Activated CD8-positive, alpha-beta memory T cell treated with anti-CD3 and anti-CD28 coated beads, Interleukin-2, amount 50 U/mL, for 24 hours (primary cell): ENCODE results near the gene WTIP.
"Not testable (repeated sequence)": the region's sequence is repeated elsewhere in the genome, so short reads cannot be mapped to it uniquely, and the experiment has no call there.

Experiments used
- DNase-seq: peaks from one replicate; pipeline ENCODE4 v3.0.0-alpha.2; 2020; ENCODE audit errors: extremely low read depth

Gene WTIP

DNA sequence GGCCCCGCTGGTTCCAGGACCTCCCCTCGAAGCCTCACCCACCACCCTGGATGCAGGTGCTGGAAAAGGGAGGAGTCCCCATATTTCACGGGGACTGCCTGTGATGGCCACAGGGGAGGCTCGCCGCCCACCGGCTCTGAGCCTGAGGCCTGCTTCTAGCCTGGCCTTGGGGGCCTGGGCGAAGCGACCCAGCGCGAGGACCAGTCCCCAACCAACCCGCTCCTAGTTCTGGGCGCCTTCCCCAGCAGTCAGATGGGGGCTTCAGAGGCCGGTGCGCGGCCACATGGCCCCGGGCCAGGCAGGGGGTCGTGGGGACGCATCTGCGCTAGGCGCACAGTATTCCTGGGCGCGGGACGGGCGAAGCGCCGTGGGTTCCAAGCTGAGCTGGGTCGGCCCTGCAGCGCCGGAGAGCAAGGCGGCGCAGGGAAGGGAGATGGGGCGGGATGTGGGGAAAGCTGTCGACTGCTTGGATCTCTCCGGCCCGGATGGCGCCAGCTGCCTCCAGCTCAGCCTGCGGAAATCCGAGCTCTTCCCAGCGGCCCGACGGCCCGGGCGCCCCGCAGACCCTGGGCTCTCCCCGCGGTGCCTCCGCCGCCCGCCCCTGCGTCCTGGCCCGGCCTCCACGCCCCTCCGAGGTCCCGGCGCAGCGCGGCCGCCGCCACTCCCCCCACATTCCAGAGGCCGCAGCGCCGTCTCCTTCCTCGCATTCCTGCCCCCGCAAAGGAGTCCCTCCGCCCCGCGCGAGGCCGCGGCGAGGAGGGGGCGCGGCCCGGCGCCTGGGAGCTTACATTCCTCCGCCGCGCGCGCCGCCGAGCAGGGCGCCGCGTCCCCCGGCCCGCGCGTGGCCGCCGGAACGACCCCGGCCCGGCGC lies at the start of gene WTIP:
Gene WTIP, plus strand, starts transcription at position 788 of the 871 bp plus-strand sequence. CDS start 217 bp downstream, outside the sequence.
- DNase-seq = no peak

- no peak for DNase-seq
Observed at GRCh38 chr19:34432797-34433196, 48.8 kb upstream of the WTIP start.

- no peak for DNase-seq
Observed at GRCh38 chr19:34436716-34437115, 44.8 kb upstream of the WTIP start.

DNA sequence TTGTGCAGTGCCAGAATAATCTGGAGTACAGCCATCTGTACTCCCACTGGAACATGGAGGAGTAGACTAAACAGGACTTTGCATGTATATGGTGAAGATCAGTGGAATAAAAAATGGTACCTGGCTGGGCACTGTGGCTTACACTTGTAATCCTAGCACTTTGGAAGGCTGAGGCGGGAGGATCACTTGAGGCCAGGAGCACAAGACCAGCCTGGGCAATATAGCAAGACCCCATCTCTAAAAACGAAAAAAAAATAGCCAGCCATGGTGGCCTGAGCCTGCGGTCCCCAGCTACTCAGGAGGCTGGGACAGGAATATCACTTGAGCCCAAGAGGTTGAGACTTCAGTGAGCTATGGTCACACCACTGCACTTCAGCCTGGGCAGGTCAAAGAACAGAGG lies 33.4 kb upstream of the WTIP start:
- no peak for DNase-seq

DNA sequence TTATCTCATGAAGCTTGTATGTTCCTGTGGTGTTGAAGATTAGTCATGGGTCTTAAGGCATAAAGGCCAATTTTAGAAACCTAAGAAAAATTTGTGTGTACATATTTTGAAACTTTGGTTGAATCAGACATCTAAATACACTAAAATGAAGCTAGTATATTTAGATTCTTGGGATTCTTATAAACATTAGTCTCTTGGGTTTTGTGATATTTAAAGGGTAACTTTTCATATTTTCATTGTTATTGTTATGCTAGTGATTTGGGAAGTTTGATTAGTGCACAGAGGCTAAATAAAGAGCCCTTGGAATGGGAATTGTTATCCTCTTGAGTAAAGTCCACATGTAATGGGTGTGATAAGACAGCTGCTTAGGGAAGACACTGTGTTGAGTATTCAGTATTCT lies 28.8 kb upstream of the WTIP start:
- no peak for DNase-seq

DNA sequence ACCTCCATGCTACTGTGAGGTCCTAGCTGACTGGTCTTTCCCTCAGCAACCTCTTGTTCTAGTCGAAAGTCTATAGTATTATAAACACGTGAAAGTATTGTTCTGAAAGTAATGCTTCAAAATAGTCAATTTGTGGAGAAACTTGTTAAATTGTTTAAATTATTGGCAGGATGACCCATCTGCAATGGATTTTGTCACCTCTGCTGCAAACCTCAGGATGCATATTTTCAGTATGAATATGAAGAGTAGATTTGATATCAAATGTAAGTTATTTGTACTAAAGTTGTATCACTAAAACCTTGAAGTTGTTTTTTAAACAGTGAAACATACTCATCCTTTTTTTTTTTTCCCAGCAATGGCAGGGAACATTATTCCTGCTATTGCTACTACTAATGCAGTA lies 27.5 kb upstream of the WTIP start:
- no peak for DNase-seq

- no peak for DNase-seq
Observed at GRCh38 chr19:34454685-34455084, 26.9 kb upstream of the WTIP start.

- DNase-seq = not testable (repeated sequence)
Observed at GRCh38 chr19:34455783-34456480, 25.6 kb upstream of the WTIP start.

DNA sequence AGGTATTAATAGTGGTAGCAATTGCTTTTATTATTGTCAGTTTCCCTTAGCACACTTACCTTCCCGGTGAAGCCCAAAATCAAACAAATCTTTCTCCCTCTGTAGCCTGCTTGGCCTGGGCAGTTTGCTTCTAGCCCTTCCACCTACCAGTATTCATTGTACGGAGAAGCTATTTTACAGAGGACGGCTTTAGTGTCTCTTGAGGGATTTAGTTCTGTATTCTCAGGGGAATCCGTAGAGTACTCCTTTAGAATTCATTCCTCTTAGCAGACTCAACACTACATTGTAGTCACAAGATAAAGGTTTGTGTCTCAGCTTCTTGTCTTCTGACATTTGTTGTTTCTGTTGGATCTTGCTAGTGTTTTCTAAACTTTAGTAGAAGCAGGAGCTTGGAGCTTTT lies 24.1 kb upstream of the WTIP start:
- no peak for DNase-seq

- no peak for DNase-seq
Observed at GRCh38 chr19:34458677-34459076, 22.9 kb upstream of the WTIP start.

DNA sequence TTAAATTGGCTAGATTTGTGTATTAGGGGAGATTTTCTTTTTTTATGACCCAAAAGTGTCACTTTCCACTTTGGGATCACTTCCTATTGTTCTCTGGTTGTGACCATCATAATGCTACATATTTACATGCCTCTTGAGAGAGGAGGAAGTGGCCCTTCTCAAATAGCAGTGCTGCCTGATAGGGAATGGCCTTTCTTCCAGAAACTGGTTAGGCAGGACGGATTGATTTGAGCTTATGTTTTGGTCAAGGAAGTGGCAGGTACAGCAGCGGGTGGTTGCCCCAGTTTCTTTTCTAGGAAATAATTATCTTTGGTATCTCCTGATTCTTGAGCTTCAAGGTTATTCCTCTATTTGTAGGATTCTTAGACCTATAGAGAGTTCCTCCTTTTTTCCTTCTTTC lies 21.9 kb upstream of the WTIP start:
- DNase-seq = no peak

GRCh38 chr19:34461375-34462100 lies 20.0 kb upstream of the WTIP start:
- DNase-seq = no peak

GRCh38 chr19:34464785-34465184 lies 16.8 kb upstream of the WTIP start:
- not testable (repeated sequence) for DNase-seq

DNA sequence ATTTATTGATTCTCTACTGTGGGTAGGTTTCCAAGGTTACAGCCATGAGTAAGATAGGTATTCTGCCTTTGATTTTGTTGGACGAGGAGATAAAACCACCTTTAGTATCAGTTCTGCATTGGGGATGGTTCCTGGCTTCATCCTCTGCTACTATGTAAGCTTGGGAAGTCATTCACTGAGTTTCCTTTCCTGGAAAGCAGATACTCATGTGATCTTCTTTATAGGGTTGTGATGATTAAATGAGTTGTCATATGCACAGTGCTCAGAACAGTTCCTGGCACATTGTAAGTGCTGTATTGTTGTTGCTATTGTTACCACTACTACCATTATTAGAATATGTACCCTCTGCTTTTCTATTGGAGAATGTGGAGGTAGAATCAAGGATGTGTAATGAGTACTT lies 13.1 kb upstream of the WTIP start:
- no peak for DNase-seq

- DNase-seq = not testable (repeated sequence)
Observed at GRCh38 chr19:34469026-34469425, 12.5 kb upstream of the WTIP start.

DNA sequence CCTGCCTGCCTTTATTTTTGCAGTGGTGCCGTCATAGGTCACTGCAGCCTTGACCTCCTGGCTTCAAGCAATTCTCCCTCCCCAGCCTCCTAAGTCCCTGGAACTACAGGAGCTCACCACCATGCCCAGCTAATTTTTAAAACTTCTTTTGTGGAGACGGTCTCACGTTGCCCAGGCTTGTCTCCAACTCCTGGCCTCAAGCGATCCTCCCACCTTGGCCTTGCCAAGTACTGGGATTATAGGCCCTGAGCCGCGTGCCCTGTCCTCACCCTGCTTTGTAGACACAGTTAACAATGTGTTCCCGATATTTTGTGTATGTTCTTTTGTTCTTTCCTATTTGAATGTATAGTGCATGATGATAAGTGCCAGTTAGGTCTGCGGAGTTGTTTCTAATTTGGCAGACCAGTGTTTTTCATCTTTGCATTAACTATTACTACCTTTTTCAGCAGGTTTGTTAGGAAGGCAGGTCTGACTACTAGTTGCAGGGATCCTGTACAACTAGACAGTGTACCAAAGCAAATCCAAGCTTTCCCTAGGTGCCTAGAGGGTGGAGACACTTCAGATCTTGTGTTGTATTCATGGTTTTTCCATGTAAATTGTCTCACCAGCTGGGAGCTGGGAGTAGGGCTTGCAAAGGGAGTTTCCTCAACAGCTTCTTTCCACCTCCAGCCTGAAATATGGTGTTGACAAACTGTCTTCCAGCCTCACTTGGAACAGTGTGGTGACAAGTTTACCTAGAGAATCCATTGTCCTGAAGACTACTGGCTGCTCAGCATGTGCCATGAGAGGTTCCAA lies 9.5 kb upstream of the WTIP start:
- no peak for DNase-seq

- no peak for DNase-seq
Observed at GRCh38 chr19:34474233-34474989, 7.1 kb upstream of the WTIP start.

DNA sequence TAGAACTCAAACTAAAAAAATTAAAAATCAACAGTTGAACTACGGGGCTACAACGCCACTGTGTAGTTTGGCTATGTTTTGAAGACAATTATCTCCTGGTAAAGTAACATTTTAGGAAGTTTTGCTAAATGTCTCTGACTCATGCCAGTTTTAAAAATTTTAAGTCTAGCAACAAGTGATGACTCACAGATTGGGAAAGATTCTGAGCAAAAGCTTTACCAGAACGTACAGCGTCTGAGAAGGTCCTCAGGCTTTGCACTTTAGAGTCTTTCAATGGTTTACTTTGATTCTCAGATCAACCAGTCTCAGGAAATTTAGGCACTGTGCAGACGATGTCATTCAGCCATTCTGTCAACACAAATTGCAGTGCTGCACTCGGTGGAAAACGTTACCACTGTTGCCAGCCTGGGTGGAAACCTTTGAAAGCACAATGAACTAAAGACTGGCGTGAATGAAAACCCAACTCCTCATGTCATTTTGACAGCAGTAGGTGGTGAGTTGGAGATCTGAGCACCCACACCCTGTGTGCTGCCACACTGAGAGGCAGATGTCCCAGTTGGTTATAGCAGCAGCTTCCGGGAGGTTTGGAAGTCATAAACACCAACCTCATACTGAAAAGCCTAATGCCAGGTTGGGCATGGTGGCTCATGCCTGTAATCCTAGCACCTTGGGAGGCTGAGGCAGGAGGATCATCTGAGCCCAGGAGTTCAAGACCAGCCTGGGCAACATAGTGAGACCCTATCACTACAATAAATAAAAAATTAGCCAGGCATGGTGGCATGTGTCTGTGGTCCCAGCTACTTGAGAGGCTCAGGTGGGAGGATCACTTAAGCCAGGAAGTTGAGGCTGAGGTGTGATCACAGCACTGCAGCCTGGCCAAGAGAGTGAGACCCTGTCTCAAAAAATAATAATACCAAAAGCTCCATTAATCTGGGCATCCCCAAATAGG lies 6.3 kb upstream of the WTIP start:
- no peak for DNase-seq

- no peak for DNase-seq
Observed at GRCh38 chr19:34475975-34476594, 5.5 kb upstream of the WTIP start.
